ENCODE data around the gene KIF7. TPM values are rescaled to one million over a fixed set of nuclear protein-coding genes. Genes with fewer than 3 reads are reported as not detected.

KIF7 gene
- total and polyA plus RNA-seq, 2 of the 8 experiments (the other 6 are each of a cell fraction or from before 2014, with no cell fraction given): 4.9 to 14.0 TPM

DNA sequence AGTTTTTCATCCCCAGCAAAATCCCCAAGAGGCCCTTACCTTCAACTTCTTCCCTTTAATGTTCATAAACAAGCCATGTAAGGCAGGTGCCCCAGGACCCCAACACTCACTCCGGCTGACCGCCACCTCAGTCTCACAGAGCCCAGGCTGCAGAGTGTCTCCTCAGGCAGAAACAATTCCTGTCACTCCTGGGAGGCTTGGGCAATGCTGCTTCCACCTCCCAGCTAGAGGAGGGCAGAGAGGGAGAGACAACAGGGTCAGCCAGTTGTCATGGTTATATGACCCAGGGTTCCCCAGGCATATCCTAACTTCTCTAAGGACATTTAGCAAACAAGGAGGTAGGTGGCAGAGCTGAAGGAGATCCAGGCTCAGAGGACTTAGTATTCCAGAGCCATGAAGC is 23.9 kb upstream of the KIF7 start, which contains the start of gene PLIN1:
TSS of gene PLIN1 (minus strand) at position 156 of the 400 bp plus-strand sequence. CDS start 1,878 bp downstream, outside the sequence.
- no peak within 1 kb of the TSS for H3K4ac ChIP-seq (replicated peaks; ENCODE audit: insufficient read length, low read depth, low read length)
- H2AK5ac ChIP-seq (ENCODE audit: low read depth, low read length): no peak within 1 kb of the TSS
- H3K79me1 ChIP-seq (ENCODE audit: low read depth, low read length): no peaks in the 10 kb centered on the region
- no peak within 1 kb of the TSS for H4K91ac ChIP-seq (replicated peaks; ENCODE audit: insufficient read length, low read length)
- no peak within 1 kb of the TSS for H2BK15ac ChIP-seq (ENCODE audit: low read length)
- H3K23ac ChIP-seq (ENCODE audit: insufficient read length): no peak within 1 kb of the TSS
- DNase-seq (ENCODE audit: low read depth in 1 of 2, low spot score in 2 of 2) (no peak), FAIRE-seq (no peak)
- WGBS, 2 experiments (ENCODE audit: extremely low coverage in 1 of 2, insufficient coverage in 1 of 2, insufficient read length in 1 of 2, insufficient replicate concordance in 2 of 2, low coverage in 1 of 2, low lambda C conversion rate in 2 of 2, missing lambda C conversion rate in 1 of 2): 88% methylated on average over 2 of the region's 2 CpGs; no CpG with 5 or more reads in 1 of the 2 experiments
- no peaks in the 10 kb centered on the region for H4K20me1 ChIP-seq (replicated peaks in 1 of 2; ENCODE audit: control insufficient read depth in 1 of 2, insufficient read depth in 2 of 2, low read length in 2 of 2)
- H3K56ac ChIP-seq (replicated peaks; ENCODE audit: insufficient read length, low read depth, low read length): no peak within 1 kb of the TSS
- no peak within 1 kb of the TSS for H2BK20ac ChIP-seq (ENCODE audit: low read length)
- no peaks in the 10 kb centered on the region for H3K36me3 ChIP-seq (ENCODE audit: control insufficient read depth in 2 of 4, insufficient read depth in 4 of 4, low read length in 3 of 4)
- ChIA-PET POLR2A (ENCODE audit: partially characterized antibody) (no interaction called here), CTCF (ENCODE audit: partially characterized antibody) (interaction anchor here (0.6 to 1.6 kb wide), 2 partner anchors 11 to 124 kb away, joined by 3 read pairs; no protein-coding TSS in a partner anchor)
- H3K9ac ChIP-seq (replicated peaks in 1 of 4; ENCODE audit: extremely low read depth in 1 of 4, low read depth in 3 of 4, low read length in 3 of 4): no peak within 1 kb of the TSS
- TF ChIP-seq SIRT6 (IDR thresholded peaks at IDR 0.05; ENCODE audit: low read length) (no peak), MAFK (IDR thresholded peaks at IDR 0.05; ENCODE audit: low read depth, low read length) (no peak), EGR1 (IDR thresholded peaks at IDR 0.05; ENCODE audit: borderline replicate concordance, low read depth, low read length) (no peak), FOSL1 (IDR thresholded peaks at IDR 0.05; ENCODE audit: insufficient read depth, low read depth, low read length) (no peak), TEAD4 (IDR thresholded peaks at IDR 0.05; ENCODE audit: low read depth, low read length) (no peak), POLR2A (IDR thresholded peaks at IDR 0.05; ENCODE audit: control extremely low read depth in 1 of 2, low read depth in 2 of 2, low read length in 2 of 2) (no peak), TAF1 (IDR thresholded peaks at IDR 0.05; ENCODE audit: low read depth, low read length) (no peak), JUN (IDR thresholded peaks at IDR 0.05; ENCODE audit: low read depth, low read length) (no peak), NANOG (IDR thresholded peaks at IDR 0.05; ENCODE audit: insufficient read depth, low read depth, low read length, poor library complexity, severe bottlenecking) (no peak), EP300 (IDR thresholded peaks at IDR 0.05; ENCODE audit: borderline replicate concordance in 1 of 2, low read depth in 2 of 2, low read length in 2 of 2) (no peak), CREB1 (IDR thresholded peaks at IDR 0.05) (no peak), SP4 (IDR thresholded peaks at IDR 0.05; ENCODE audit: low read length) (no peak)
- TF ChIP-seq, protein P1, sequence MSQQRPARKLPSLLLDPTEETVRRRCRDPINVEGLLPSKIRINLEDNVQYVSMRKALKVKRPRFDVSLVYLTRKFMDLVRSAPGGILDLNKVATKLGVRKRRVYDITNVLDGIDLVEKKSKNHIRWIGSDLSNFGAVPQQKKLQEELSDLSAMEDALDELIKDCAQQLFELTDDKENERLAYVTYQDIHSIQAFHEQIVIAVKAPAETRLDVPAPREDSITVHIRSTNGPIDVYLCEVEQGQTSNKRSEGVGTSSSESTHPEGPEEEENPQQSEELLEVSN (IDR thresholded peaks at IDR 0.05): no peak
- TF ChIP-seq, protein P2, sequence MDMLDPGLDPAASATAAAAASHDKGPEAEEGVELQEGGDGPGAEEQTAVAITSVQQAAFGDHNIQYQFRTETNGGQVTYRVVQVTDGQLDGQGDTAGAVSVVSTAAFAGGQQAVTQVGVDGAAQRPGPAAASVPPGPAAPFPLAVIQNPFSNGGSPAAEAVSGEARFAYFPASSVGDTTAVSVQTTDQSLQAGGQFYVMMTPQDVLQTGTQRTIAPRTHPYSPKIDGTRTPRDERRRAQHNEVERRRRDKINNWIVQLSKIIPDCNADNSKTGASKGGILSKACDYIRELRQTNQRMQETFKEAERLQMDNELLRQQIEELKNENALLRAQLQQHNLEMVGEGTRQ (IDR thresholded peaks at IDR 0.05; ENCODE audit: low read length): no peak
- no peak within 1 kb of the TSS for H2AFZ ChIP-seq (ENCODE audit: low read length)
- no peak within 1 kb of the TSS for H2BK5ac ChIP-seq (ENCODE audit: low read depth, low read length)
- no peak within 1 kb of the TSS for H3K4me2 ChIP-seq (ENCODE audit: insufficient read depth in 1 of 2, low read depth in 2 of 2, low read length in 2 of 2)
- H3K23me2 ChIP-seq (ENCODE audit: low read depth, low read length): no peaks in the 10 kb centered on the region; the same call in 1 of the 2 replicates
- no peak within 1 kb of the TSS for H4K8ac ChIP-seq (ENCODE audit: extremely low read depth, insufficient read depth, low read length)
- H3K9me3 ChIP-seq (ENCODE audit: insufficient read depth in 2 of 2, low read depth in 1 of 2, low read length in 1 of 2): no peaks in the 10 kb centered on the region
- no peak within 1 kb of the TSS for H3K14ac ChIP-seq (ENCODE audit: insufficient read length)
- no peak within 1 kb of the TSS for H2BK120ac ChIP-seq (replicated peaks; ENCODE audit: low read depth, low read length)
- H4K5ac ChIP-seq (ENCODE audit: insufficient read length, low read depth, low read length): no peak within 1 kb of the TSS
- H3K27me3 ChIP-seq (replicated peaks in 1 of 4; ENCODE audit: control insufficient read depth in 3 of 4, extremely low read depth in 1 of 4, insufficient read depth in 3 of 4, low read length in 3 of 4): no peaks in the 10 kb centered on the region; a peak in 1 of 7 replicates
- H3K27ac ChIP-seq (ENCODE audit: low read depth, low read length): no peak within 1 kb of the TSS
- H2BK12ac ChIP-seq (ENCODE audit: low read depth, low read length): no peak within 1 kb of the TSS
- no peaks in the 10 kb centered on the region for H3K4me1 ChIP-seq (replicated peaks in 1 of 4; ENCODE audit: control insufficient read depth in 3 of 4, insufficient read depth in 4 of 4, low read length in 3 of 4)
- H3K79me2 ChIP-seq (ENCODE audit: control insufficient read depth in 1 of 2, insufficient read depth in 2 of 2, low read length in 2 of 2): no peaks in the 10 kb centered on the region
- H3K18ac ChIP-seq (ENCODE audit: extremely low read depth, low read length): no peak within 1 kb of the TSS
- no peak within 1 kb of the TSS for H3K4me3 ChIP-seq (ENCODE audit: extremely low read depth in 1 of 4, insufficient read depth in 2 of 4, low read depth in 3 of 4, low read length in 4 of 4)
